Stimulated activated CD4-positive, alpha-beta T cell treated with anti-CD3 and anti-CD28 coated beads, Interleukin-2, amount 100 ng/mL, for 24 hours (primary cell): ENCODE data around the gene FAM221B.
A peak's percentile ranks its signal among the peaks of the same experiment; 100 is the strongest.

ENCODE experiments used
- DNase-seq, 2 donors: peaks; one replicate each; pipeline ENCODE4 v3.0.0-alpha.2; 2020

FAM221B gene

GRCh38 chr9:35790385-35791296 is 37.9 kb downstream of the FAM221B start:
- peak; percentile 45 to 60 for DNase-seq

GRCh38 chr9:35790025-35790384 is 38.5 kb downstream of the FAM221B start:
- DNase-seq = no peak

GRCh38 chr9:35789541-35789940 is 39.0 kb downstream of the FAM221B start:
- no peak for DNase-seq

GRCh38 chr9:35783418-35783817 is 45.1 kb downstream of the FAM221B start:
- DNase-seq = no peak

- no peak for DNase-seq
Observed at GRCh38 chr9:35781066-35781465, 47.5 kb downstream of the FAM221B start.

DNA sequence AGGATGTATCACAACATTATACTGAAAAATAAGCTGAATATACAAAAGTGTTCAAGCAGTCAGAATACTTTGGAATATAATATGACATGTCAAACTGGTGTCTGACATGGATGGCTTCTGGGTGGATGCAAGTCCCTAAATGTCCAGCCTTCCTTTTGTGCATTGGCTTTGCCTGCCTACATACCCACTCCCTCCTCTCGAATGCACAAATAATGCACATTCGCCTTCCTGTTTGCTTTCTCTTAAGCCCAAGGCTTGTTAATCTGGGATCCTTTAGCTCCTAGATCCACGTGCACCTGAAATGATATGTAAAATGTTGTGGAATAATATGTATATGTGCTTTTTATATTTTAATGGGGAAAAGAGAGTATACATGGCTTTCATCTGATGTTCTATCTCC is 50.0 kb downstream of the FAM221B start:
- DNase-seq = no peak

DNA sequence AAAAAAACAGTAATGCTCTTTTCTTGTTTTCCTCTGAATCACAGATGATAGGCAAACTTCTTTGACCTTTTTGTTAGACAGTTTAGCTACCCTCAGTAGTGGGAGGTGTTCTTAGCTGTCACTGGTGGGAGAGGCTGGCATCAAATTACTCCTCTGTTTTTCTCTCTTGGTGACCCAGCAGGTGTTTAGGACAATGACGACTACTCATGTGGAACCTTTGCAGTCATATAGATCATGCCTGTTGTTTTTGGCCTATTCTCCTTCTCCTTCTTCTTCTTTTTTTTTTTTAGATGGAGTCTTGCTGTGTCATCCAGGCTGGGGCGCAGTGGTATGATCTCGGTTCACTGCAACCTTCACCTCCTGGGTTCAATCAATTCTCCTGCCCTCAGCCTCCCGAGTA is 52.5 kb downstream of the FAM221B start:
- DNase-seq = no peak

- DNase-seq = no peak
Observed at GRCh38 chr9:35774907-35775635, 53.5 kb downstream of the FAM221B start.

DNA sequence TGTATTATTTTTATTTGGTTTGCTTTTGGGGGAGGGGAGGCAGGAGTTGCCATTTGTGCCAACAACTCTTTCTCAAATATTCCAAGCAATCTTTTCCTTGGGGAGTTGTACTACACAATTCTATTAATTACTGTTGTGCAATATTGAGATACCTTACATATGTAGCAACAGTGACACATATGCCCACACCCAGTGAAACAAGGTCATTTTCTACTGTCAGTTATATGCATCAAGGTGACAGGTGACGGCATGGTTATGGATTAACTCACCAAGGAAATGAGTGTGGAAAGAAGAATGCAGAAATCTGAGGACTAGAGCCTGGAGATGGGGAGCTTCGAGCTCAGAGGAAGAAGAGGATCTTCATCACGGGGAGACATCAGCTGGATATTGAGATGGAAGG is 56.6 kb downstream of the FAM221B start:
- no peak for DNase-seq

DNA sequence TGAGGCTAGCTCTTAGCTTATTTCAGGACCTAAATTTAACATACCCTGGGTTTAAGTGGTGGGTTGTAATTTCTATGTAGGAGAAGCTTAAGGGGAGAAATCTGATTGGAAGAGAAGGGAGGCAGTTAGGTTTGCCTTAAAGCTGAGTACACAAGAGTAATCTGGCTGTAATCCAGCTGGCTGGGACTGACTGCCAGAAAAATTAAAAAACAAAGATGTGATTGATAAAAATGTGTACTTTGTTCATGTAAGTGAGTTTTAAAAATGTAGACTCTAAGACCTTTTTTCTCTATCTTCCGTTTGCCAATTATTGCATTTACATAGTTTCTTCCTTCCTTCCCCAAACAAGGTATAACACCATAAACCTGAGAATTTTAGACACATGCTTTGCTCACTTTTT is 57.0 kb downstream of the FAM221B start:
- DNase-seq = no peak

GRCh38 chr9:35771075-35771433 is 57.5 kb downstream of the FAM221B start:
- no peak for DNase-seq

GRCh38 chr9:35769763-35770162 is 58.8 kb downstream of the FAM221B start:
- no peak for DNase-seq

GRCh38 chr9:35767458-35767857 is 61.1 kb downstream of the FAM221B start:
- DNase-seq = no peak

GRCh38 chr9:35766997-35767396 is 61.5 kb downstream of the FAM221B start:
- DNase-seq = no peak
